Activated CD4-positive, alpha-beta memory T cell treated with anti-CD3 and anti-CD28 coated beads for 36 hours (primary cell): ENCODE measurements around the gene MXI1. TPM values are rescaled to one million over a fixed set of nuclear protein-coding genes. Genes with fewer than 3 reads are reported as not detected.
A peak's percentile ranks its signal among the peaks of the same experiment; 100 is the strongest.

Experiments
- CTCF ChIA-PET: fragments of 350-600 bp; sonication (Branson Sonifier 250); formaldehyde crosslinking; loops from one replicate; lab custom pipeline; 2021; ENCODE audit warnings: antibody characterized with exemption, inconsistent platforms; lab: Charles Lee
- POLR2A ChIA-PET: fragments of 350-600 bp; sonication (Branson Sonifier 250); formaldehyde crosslinking; loops from one replicate; lab custom pipeline; 2021; ENCODE audit warnings: antibody characterized with exemption; lab: Charles Lee
- DNase-seq: peaks from one replicate; pipeline ENCODE4 v3.0.0-alpha.2; 2020
- H3K27ac Mint-ChIP-seq: one replicate; pipeline ENCODE4 v1.8.0; 2021; ENCODE audit warnings: mixed read lengths
- H3K27me3 Mint-ChIP-seq: one replicate; pipeline ENCODE4 v1.8.0; 2021; ENCODE audit warnings: mixed read lengths
- H3K36me3 Mint-ChIP-seq: one replicate; pipeline ENCODE4 v1.8.0; 2021; ENCODE audit warnings: mixed read lengths
- H3K4me1 Mint-ChIP-seq: one replicate; pipeline ENCODE4 v1.8.0; 2021; ENCODE audit warnings: low read depth, mixed read lengths
- H3K4me3 Mint-ChIP-seq: one replicate; pipeline ENCODE4 v1.8.0; 2021; ENCODE audit warnings: mild to moderate bottlenecking, mixed read lengths
- H3K9me3 Mint-ChIP-seq: one replicate; pipeline ENCODE4 v1.8.0; 2021; ENCODE audit warnings: mixed read lengths
- intact Hi-C: fragments of 100-400 bp; cut with micrococcal nuclease; formaldehyde crosslinking; loops from one replicate; pipeline ENCODE4 v1.15.1; 2023
- total RNA-seq, 2 experiments: library from RNA; stranded (reverse); gene quantifications; one replicate each; pipeline ENCODE4 v1.2.3, GENCODE V29; 2021

MXI1 gene
- total RNA-seq, 2 experiments from 2014 or later, result 29.3 to 33.1 TPM

DNA sequence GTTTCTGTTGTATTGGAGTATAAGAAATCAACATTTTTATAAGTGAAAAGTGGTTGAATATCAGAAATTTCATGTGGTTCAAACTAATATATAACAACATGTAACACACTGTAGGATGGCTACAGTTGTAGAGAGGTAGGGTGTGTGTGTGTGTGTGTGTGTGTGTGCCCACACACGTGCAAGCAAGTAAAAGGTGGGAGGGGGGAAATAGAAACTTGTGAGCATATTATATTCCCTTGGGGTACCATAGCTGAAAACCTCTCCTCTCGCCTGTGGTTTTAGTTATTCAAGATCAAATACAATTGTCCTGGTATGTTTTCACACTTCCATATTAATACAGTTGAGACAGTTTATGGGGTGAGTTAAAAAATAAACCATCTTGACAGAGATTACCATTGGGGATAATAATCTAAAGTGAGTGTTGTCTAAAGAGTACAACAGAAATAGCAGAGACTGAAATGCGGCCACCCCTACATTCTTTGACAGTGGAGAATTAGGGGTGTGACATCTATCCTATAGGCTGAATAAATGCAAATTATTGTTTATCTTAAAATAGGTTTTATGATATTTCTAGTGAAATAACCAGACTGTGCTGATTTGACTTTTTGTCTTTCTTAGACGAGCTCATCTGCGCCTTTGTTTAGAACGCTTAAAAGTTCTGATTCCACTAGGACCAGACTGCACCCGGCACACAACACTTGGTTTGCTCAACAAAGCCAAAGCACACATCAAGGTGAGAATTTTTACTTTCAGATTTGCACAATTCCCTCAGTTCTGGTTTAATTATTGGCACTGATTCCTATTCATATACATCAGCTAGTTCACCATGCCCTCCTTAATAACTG lies 71.4 kb downstream of the MXI1 start:
- POLR2A ChIA-PET, result interaction anchor here (0.6 kb wide), 2 partner anchors 9 to 387 kb away, joined by 3 to 5 read pairs; no protein-coding TSS in a partner anchor
- H3K27ac Mint-ChIP-seq, result no peak overlapping the region
- H3K36me3 Mint-ChIP-seq, result peaks cover 2% of the 10 kb centered on the region

DNA sequence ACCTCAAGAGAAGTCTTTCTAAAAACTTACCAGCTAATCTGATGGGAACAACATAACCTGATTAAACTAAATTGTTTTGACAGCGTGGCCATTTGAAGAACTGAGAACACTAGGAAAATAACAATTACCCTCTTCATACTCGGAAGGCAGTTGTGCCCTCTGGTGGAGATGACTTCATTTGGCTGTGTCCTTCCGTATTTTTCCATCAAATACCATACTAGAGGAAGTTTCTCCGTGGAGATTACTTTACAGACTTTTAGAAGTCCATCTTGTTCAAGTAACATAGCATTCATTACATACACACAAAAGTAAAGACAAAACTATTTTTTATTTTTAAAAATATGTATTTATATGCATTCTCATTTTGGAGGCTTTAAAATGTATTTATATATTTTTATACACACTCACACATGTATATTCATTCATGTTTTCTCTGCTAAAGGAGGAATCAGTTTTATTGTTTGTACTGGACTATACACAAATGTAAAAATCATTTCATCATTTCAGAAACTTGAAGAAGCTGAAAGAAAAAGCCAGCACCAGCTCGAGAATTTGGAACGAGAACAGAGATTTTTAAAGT lies 72.1 kb downstream of the MXI1 start:
- no peaks in the 10 kb centered on the region for H3K27me3 Mint-ChIP-seq
- POLR2A ChIA-PET, result interaction anchor here (0.6 kb wide), 1 partner anchor 388 kb away, joined by 5 read pairs; no protein-coding TSS in a partner anchor
- CTCF ChIA-PET, result interaction anchor here (0.8 to 3.7 kb wide), 30 partner anchors 9 to 395 kb away, joined by 3 to 142 read pairs (median 6); partner anchors contain the start of gene MXI1
- H3K4me1 Mint-ChIP-seq, result peaks cover 19% of the 10 kb centered on the region
- intact Hi-C loops, result loop anchor here (1.0 to 10.0 kb wide), 4 partner anchors 53 to 395 kb away; no protein-coding TSS in a partner anchor
- DNase-seq, result peak; percentile 54
- H3K27ac Mint-ChIP-seq, result no peak overlapping the region
- H3K36me3 Mint-ChIP-seq, result peaks cover 2% of the 10 kb centered on the region
- H3K9me3 Mint-ChIP-seq, result no peaks in the 10 kb centered on the region
- H3K4me3 Mint-ChIP-seq, result no peak overlapping the region

More for the DNA sequence above, 71.4 kb downstream of the MXI1 start:
- intact Hi-C loops, result loop anchor here (1.0 to 10.0 kb wide), 4 partner anchors 52 to 394 kb away; no protein-coding TSS in a partner anchor
- peaks cover 24% of the 10 kb centered on the region for H3K4me1 Mint-ChIP-seq
- H3K27me3 Mint-ChIP-seq, result no peaks in the 10 kb centered on the region
- no peak overlapping the region for H3K4me3 Mint-ChIP-seq
- no peak for DNase-seq
- CTCF ChIA-PET, result interaction anchor here (0.6 to 3.7 kb wide), 29 partner anchors 8 to 610 kb away, joined by 3 to 142 read pairs (median 6); partner anchors contain the start of gene MXI1
- H3K9me3 Mint-ChIP-seq, result no peaks in the 10 kb centered on the region

DNA sequence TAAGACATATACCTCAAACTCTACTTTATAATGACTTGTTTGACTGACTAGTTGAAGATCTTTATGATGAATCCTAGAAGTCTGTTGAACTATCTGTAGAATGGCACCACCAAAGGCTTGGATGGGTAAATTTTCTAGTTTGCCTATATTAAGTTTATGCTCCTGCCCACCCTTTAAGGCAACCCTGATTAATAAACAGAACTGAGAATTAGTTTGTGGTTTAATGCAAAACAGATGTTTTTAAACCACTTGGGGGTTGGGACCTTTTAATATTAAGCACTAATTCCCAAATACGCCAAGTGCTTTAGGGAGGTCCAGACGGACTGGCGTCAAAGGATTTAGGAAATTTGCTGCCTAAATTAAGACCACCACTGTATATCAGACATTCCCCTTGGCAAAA lies 76.9 kb downstream of the MXI1 start:
- intact Hi-C loops, result no loop called here
- Mint-ChIP-seq H3K27ac (no peak overlapping the region), H3K27me3 (no peaks in the 10 kb centered on the region), H3K36me3 (peaks cover 14% of the 10 kb centered on the region), H3K4me1 (peaks cover 3% of the 10 kb centered on the region), H3K4me3 (no peak overlapping the region), H3K9me3 (no peaks in the 10 kb centered on the region)
- DNase-seq, result no peak
- ChIA-PET POLR2A (no interaction called here), CTCF (interaction anchor here (0.6 to 1.2 kb wide), 5 partner anchors 12 to 317 kb away, joined by 3 read pairs; no protein-coding TSS in a partner anchor)

DNA sequence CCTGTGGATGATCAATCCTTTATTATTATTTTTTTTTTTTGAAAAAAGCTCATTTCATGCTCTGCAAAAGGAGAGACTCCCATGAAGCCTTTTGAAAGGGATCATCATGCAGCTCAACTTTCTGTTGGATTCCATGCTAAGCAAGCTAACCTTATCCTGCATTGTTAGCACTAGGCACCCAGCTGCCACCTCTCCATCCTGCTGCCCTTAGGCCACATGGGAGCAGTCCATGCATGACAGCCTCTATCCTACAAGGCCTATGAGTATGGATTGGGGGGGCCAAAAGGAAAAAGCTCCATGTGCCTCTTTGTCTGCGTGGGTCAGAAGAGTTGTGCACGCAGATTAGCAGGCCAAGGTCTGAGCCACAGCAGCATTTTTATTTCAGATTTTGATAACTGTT lies 78.1 kb downstream of the MXI1 start:
- Mint-ChIP-seq H3K9me3 (no peaks in the 10 kb centered on the region), H3K36me3 (peaks cover 21% of the 10 kb centered on the region), H3K27ac (no peak overlapping the region), H3K4me3 (no peak overlapping the region), H3K4me1 (no peaks in the 10 kb centered on the region), H3K27me3 (no peaks in the 10 kb centered on the region)
- ChIA-PET POLR2A (interaction anchor here (0.7 kb wide), 1 partner anchor 156 kb away, joined by 4 read pairs; no protein-coding TSS in a partner anchor), CTCF (interaction anchor here (0.5 to 2.2 kb wide), 6 partner anchors 10 to 401 kb away, joined by 3 to 9 read pairs (median 3); no protein-coding TSS in a partner anchor)
- no peak for DNase-seq
- intact Hi-C loops, result no loop called here

DNA sequence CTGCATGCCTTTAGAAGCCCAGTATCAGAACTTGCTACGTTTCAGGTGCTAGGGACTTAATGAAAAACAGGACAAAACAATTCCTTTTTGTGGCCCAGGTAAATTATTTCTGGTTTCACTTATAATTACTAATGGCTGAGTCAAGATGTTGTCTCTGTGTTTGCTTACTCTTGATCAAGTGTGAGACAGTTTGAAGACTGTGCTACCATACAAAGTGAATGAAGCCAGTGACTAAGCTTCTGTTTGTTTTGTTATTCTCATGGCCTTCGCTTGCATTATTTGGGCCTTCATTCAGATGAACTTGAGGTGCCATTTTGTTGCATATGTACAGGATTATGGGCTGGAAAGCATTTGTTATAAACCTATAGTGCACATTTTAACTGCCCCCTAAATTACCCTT lies 79.4 kb downstream of the MXI1 start:
- Mint-ChIP-seq H3K4me3 (no peak overlapping the region), H3K36me3 (peaks cover 24% of the 10 kb centered on the region), H3K27me3 (no peaks in the 10 kb centered on the region), H3K4me1 (no peaks in the 10 kb centered on the region), H3K27ac (no peak overlapping the region), H3K9me3 (no peaks in the 10 kb centered on the region)
- POLR2A ChIA-PET, result interaction anchor here (0.6 kb wide), 1 partner anchor 143 kb away, joined by 3 read pairs; no protein-coding TSS in a partner anchor
- no peak for DNase-seq
- CTCF ChIA-PET, result interaction anchor here (1.9 to 2.2 kb wide), 2 partner anchors 81 to 149 kb away, joined by 8 to 9 read pairs; no protein-coding TSS in a partner anchor
- intact Hi-C loops, result no loop called here

DNA sequence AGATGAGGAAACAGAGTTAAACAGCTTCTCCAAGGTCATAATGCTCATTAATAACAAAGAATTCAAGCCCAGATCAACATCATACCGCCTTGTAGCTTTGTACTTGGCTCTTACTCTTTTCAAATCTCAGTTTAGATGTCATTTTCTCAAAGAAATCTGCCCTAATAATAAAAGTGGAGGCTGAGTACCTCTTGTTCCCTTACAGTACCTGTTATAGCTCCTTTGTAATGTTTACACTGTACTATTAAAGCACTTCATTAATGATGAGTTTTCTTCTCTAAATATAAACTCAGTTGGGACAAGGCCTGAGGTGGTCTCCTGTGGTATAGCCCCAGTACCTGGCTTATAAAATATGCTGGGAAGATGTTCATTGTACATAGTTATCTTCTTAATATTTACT lies 89.6 kb downstream of the MXI1 start:
- intact Hi-C loops, result no loop called here
- Mint-ChIP-seq H3K4me1 (peaks cover 33% of the 10 kb centered on the region), H3K36me3 (peaks cover 63% of the 10 kb centered on the region), H3K9me3 (no peaks in the 10 kb centered on the region), H3K4me3 (no peak overlapping the region), H3K27ac (peak overlapping the region; percentile 0), H3K27me3 (no peaks in the 10 kb centered on the region)
- CTCF ChIA-PET, result interaction anchor here (0.7 to 2.5 kb wide), 6 partner anchors 13 to 305 kb away, joined by 3 to 8 read pairs (median 4); partner anchors contain the start of gene MXI1
- POLR2A ChIA-PET, result interaction anchor here (1.3 kb wide), 1 partner anchor 8 kb away, joined by 3 read pairs; the partner anchor contains the start of gene SMNDC1
- DNase-seq, result no peak

DNA sequence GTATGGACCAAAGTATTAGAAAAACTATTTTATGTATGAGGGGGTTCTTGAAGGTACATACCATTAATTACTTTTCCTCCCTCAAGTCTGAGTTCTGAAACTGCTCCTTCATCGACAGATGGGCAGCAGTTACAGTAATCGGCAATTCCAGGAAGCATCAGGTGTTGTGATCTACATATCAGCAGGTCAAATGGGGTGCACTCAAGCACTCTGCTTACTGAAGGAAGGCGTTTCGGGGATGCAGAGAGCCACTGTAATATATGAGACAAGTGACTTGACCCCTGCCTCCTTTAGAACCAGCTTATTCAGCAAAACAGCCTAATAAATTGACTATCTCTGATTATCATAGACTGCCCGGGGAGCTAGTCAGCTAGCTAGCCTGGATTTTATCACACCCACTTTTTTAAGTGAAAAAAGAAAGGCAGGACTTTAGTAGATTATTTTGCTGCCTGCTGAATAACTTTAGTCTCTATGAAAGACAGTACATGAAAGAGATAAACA lies 93.1 kb downstream of the MXI1 start:
- Mint-ChIP-seq H3K27me3 (no peaks in the 10 kb centered on the region), H3K4me1 (peaks cover 57% of the 10 kb centered on the region), H3K4me3 (no peak overlapping the region), H3K27ac (peak overlapping the region; percentile 33), H3K36me3 (peaks cover 62% of the 10 kb centered on the region), H3K9me3 (no peaks in the 10 kb centered on the region)
- ChIA-PET CTCF (interaction anchor here (1.1 kb wide), 1 partner anchor 22 kb away, joined by 3 read pairs; no protein-coding TSS in a partner anchor), POLR2A (no interaction called here)
- intact Hi-C loops, result loop anchor here (10.0 kb wide), 1 partner anchor 574 kb away; the partner anchor contains the start of gene PDCD4
- no peak for DNase-seq

DNA sequence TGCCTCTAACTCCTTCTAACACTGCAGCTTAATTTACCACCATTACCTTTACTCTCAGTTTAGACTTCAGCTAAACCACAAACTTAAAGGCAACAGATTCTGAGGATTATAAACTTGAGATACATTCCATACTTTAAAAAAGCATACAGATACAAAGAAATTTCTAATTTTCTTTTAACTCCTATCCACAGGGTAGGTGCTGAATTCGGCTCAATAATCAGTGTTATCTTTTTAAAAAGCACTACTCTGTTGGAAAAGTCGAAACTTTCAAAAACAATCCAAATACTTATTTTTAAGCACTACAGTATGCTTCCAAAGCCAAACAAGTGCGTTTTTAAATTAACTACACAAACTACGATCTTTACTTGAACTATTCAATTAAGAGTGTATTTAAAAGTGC lies 96.3 kb downstream of the MXI1 start:
- ChIA-PET POLR2A (interaction anchor here (0.6 to 2.8 kb wide), 3 partner anchors 52 to 194 kb away, joined by 3 to 21 read pairs (median 3); partner anchors contain the start of gene DUSP5), CTCF (interaction anchor here (0.8 to 8.4 kb wide), 10 partner anchors 18 to 419 kb away, joined by 3 to 99 read pairs (median 3); no protein-coding TSS in a partner anchor)
- intact Hi-C loops, result loop anchor here (2.0 to 10.0 kb wide), 2 partner anchors 295 to 571 kb away; partner anchors contain the start of gene PDCD4
- H3K4me1 Mint-ChIP-seq, result peaks cover 54% of the 10 kb centered on the region
- H3K9me3 Mint-ChIP-seq, result no peaks in the 10 kb centered on the region
- H3K27me3 Mint-ChIP-seq, result no peaks in the 10 kb centered on the region
- H3K4me3 Mint-ChIP-seq, result peak overlapping the region; percentile 93
- DNase-seq, result no peak
- H3K36me3 Mint-ChIP-seq, result peaks cover 38% of the 10 kb centered on the region
- peak overlapping the region; percentile 84 for H3K27ac Mint-ChIP-seq

DNA sequence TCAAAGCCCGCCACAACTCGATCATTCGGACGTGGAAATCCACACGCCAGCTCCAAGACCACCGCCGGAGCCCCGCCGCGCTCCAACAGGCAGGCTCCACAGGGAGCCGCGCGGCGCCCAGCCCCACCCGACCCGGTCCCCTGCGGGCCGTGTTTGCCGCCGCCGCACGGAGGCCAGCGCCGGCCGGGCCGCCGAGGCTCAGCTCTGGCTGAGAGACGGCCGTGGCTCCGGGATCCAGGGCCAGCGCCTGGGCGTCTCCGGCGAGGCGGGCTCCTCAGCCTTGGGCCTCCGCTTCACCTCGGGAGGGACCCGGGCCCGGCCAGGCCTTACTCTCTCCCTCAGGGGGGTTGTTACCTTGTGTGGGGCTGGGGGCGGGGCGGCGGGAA lies 97.0 kb downstream of the MXI1 start:
- ChIA-PET CTCF (interaction anchor here (0.9 to 8.4 kb wide), 22 partner anchors 10 to 420 kb away, joined by 3 to 99 read pairs (median 6); partner anchors contain the start of genes MXI1 and SMC3), POLR2A (interaction anchor here (0.6 to 2.8 kb wide), 12 partner anchors 8 to 264 kb away, joined by 3 to 21 read pairs (median 3); partner anchors contain the start of gene DUSP5)
- Mint-ChIP-seq H3K27me3 (no peaks in the 10 kb centered on the region), H3K4me3 (peak overlapping the region; percentile 93), H3K27ac (peak overlapping the region; percentile 97), H3K9me3 (no peaks in the 10 kb centered on the region), H3K36me3 (peaks cover 35% of the 10 kb centered on the region), H3K4me1 (peaks cover 50% of the 10 kb centered on the region)
- intact Hi-C loops, result loop anchor here (2.0 to 10.0 kb wide), 2 partner anchors 296 to 570 kb away; partner anchors contain the start of gene PDCD4
- no peak for DNase-seq

DNA sequence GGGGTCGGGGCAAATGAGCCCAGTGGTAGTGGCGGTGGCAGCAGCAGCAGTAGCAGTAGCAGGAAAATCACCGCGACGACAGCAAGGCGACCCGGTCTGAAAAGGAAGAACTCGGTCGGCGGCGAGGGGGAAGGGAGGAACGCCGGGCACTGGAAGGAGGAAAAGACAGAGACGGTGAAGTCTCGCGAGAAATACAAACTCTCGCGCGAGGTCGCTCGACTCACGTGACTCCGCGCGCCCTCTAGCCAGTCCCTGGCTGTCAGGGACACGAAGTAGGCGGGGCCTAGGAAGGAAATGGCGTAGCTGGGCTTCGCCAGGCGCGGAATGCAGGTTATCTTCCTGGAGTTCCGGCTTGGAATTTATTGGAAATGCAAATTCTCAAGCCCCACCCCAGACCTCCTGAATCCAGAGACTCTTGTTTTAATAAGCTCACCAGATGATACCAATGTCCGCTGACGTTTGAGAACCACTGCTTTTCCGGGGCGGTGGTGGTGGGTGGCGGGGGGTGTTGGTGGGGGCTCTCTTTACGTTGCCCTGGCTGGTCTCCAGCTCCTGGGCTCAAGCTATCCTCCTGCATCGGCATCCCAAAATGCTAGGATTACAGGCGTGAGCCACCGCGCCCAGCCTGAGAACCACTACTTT lies 97.5 kb downstream of the MXI1 start, which contains the start of gene SMNDC1:
TSS of gene SMNDC1 (minus strand) at position 141 of the 642 bp plus-strand sequence. CDS start 1,333 bp downstream, outside the sequence.
- CTCF ChIA-PET, result interaction anchor here (0.9 to 8.4 kb wide), 25 partner anchors 9 to 368 kb away, joined by 3 to 99 read pairs (median 6); partner anchors contain the start of genes MXI1 and SMC3
- Mint-ChIP-seq H3K9me3 (no peaks in the 10 kb centered on the region), H3K4me3 (peak within 1 kb of the TSS; percentile 93), H3K36me3 (peaks cover 33% of the 10 kb centered on the region), H3K27me3 (no peaks in the 10 kb centered on the region), H3K4me1 (peaks cover 49% of the 10 kb centered on the region), H3K27ac (peak within 1 kb of the TSS; percentile 97)
- POLR2A ChIA-PET, result interaction anchor here (0.6 to 2.8 kb wide), 14 partner anchors 9 to 264 kb away, joined by 3 to 21 read pairs (median 3); partner anchors contain the start of gene DUSP5
- peak; percentile 99 for DNase-seq
- intact Hi-C loops, result loop anchor here (1.0 to 10.0 kb wide), 7 partner anchors 79 to 614 kb away; partner anchors contain the start of genes BBIP1, PDCD4 and SHOC2
